ENCODE measurements around the gene GLIS1.

The GLIS1 gene

DNA sequence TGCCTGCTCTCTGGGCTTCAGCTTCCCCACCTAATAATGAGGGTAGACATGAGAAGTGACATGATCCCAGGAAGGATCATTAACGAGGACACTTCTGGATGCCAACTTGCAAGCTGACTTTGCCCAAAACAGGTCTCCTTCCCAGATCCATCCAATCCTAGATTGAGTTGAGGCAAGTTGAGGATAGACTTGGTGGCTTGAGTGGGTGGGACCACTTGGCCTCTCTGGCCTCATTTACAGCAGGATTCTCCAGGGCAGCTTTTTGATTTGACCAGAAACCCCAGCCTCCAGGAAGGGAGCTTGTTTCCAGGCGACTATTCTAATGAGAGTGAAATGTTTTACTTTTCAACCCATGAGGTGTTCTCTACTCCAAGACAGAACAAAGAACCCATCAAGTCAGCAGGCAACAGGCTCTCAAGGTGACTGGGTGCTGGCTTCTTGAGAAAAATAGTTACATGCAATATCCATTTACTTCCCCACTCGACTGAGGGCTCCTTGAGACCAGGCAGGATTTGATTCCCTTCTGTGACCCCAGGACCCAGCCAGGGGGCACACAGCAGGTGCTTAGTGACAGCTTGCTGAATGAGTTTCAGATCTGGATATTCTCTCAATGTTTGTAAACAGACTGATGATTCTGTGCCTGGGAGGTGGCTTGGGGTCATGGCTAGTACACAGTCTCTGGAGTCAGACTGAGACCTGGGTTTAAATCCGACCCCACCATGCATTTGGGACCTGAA is 151.5 kb downstream of the GLIS1 start:
- DNase-seq (ENCODE audit: low spot score): no peak
- TF ChIP-seq, protein P1, sequence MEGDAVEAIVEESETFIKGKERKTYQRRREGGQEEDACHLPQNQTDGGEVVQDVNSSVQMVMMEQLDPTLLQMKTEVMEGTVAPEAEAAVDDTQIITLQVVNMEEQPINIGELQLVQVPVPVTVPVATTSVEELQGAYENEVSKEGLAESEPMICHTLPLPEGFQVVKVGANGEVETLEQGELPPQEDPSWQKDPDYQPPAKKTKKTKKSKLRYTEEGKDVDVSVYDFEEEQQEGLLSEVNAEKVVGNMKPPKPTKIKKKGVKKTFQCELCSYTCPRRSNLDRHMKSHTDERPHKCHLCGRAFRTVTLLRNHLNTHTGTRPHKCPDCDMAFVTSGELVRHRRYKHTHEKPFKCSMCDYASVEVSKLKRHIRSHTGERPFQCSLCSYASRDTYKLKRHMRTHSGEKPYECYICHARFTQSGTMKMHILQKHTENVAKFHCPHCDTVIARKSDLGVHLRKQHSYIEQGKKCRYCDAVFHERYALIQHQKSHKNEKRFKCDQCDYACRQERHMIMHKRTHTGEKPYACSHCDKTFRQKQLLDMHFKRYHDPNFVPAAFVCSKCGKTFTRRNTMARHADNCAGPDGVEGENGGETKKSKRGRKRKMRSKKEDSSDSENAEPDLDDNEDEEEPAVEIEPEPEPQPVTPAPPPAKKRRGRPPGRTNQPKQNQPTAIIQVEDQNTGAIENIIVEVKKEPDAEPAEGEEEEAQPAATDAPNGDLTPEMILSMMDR (IDR thresholded peaks at IDR 0.05): no peak
- Histone ChIP-seq H3K4me3 (no peak overlapping the region), H3K27ac (no peak overlapping the region)

DNA sequence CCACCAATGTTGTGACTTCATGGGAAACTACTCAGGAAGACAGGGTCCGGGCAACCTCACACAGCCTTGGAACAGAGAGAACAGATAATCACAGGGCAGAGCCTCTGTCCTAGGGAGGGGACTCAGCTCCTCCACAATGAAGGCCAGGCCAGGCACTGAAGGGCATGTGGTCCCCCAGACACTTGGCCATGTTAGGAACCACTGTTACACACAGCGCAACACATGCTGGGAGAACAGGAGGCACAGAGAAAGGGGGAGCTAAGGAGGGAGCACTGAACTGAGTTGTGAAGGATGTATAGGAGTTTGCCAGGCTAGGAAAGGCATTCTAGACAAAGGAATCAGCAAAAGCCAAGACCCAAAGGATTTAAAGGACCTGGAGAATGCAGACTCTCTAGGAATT is 152.2 kb downstream of the GLIS1 start:
- peak; percentile 55 for DNase-seq (ENCODE audit: low spot score)
- Histone ChIP-seq H3K4me3 (no peak overlapping the region), H3K27ac (no peak overlapping the region)
- TF ChIP-seq, protein P1 (IDR thresholded peaks at IDR 0.05): no peak

DNA sequence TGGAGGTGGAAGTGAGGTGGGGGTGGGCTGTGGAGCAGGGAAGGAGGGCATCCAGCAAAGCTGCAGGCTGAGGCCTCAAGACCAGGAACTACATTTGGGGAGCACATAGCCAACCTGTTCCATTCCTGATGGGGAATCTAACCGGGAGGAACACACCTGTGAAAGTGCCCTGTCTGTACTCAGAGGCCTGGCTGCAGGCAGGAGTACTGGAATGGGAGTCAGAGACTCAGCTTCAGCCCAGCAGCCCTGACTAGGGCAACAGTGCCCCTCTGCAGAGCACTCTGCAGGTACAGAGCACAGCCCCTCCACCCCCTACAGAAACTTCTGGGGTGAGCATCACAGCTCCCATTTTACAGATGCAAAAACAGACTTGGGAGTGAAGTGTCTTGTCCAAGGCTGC is 153.4 kb downstream of the GLIS1 start:
- H3K27ac ChIP-seq: no peak overlapping the region
- peak; percentile 50 for DNase-seq (ENCODE audit: low spot score)
- H3K4me3 ChIP-seq: no peak overlapping the region
- TF ChIP-seq, protein P1 (IDR thresholded peaks at IDR 0.05): no peak

DNA sequence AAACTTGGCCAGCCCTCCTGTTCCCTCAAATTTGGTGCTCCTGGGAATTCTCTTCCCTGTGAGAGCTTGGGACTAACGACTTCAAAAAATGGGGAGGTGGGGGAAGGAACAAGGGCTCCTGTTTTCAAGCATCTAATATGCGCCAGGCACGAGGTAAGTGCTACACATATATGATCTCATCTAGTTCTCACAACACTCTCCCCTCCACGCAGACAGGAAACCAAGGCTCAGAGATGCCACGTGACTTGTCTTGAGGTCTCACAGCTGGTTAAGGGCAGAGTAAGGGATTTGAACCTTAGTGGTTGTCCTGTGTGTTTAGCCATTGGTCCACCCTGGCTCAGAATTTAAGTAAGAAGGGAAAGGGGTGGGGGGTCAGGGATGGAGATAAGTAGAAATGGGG is 153.8 kb downstream of the GLIS1 start:
- no peak for DNase-seq (ENCODE audit: low spot score)
- no peak overlapping the region for H3K27ac ChIP-seq
- TF ChIP-seq, protein P1 (IDR thresholded peaks at IDR 0.05): no peak
- H3K4me3 ChIP-seq: no peak overlapping the region

DNA sequence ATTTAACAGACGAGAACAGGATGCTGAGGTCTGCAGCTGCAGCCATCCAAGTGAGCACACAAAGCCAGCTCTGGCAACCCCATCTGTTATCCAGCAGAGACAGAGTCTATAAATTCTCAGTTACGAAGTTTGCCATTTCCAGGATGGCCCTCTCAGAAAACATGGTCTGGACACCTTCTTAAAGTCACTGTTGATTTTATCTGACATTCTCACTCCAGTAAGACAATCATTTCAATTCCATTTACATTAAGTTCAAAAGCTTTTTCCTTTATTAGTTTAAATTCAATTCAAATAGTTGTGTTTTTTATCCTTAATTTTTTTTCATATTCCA is 154.2 kb downstream of the GLIS1 start:
- H3K4me3 ChIP-seq: no peak overlapping the region
- TF ChIP-seq, protein P1 (IDR thresholded peaks at IDR 0.05): no peak
- no peak overlapping the region for H3K27ac ChIP-seq
- DNase-seq (ENCODE audit: low spot score): no peak

DNA sequence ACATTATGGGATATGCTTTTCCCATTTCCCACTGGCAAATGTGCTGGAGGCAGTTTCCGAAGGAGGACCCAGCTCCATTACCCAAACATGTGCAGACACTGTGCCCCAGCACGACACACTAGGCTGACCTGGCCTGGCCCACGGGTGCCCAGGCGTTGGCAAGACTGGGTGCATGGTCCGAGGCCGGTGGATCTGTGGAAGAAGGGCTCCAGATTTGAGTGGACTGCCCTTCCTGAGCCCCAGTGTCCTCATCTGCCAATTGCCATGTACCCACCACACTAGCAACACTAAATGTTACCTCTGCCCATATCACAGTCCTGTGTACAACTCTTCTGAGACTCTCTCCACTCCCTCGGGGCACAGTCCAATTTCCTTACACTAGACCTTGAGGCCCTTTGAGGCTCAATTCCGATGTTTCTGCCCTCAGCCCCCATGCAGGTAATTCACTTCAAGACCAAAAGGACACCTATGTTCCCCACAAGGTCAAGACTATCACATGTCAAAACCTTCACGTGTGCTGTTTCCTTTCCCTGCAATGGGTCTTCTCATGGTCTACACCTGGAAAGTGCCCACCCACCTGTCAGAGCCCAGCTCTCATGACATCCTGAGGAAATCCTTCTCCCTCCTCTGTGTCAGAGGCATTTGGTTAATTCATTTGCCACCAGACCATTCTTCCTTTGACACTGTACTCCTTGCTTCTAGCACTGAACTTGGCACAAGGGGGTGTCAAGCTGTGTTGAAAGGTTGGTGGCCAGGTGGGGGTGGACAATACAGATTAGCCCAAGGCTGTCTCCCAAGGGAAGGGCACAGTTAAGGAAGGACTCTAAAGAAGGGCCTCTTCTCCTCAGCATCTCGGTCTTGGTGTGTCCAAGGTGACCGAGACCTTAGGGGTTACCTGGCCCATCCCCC is 154.8 kb downstream of the GLIS1 start:
- Histone ChIP-seq H3K27ac (no peak overlapping the region), H3K4me3 (no peak overlapping the region)
- TF ChIP-seq, protein P1 (IDR thresholded peaks at IDR 0.05): no peak
- DNase-seq (ENCODE audit: low spot score): peak; percentile 54

Data from coronary artery (tissue), 2 donors.